ENCODE data around the gene MGAT4C. TPM values are rescaled to one million over a fixed set of nuclear protein-coding genes. Genes with fewer than 3 reads are reported as not detected.

Gene MGAT4C
- total RNA-seq, 4 donors from 2014 or later, result under 0.01 to 0.60 (median 0.22) TPM; not detected in 1

GRCh38 chr12:85996280-85996679 is 259.9 kb downstream of the MGAT4C start:
- peaks cover 0 to 52% (median 9%) of the 10 kb centered on the region in 4 donors for H3K9me3 ChIP-seq
- no peaks in the 10 kb centered on the region for H3K36me3 ChIP-seq
- DNase-seq (ENCODE audit: low spot score in 2 of 2), result no peak
- 64 to 69% methylated on average over 3 of the region's 3 CpGs for WGBS, 2 donors
- H3K27me3 ChIP-seq, result no peaks in the 10 kb centered on the region
- H3K4me3 ChIP-seq, result no peak overlapping the region
- H3K4me1 ChIP-seq, result no peaks in the 10 kb centered on the region
- H3K27ac ChIP-seq, result no peak overlapping the region
- TF ChIP-seq EP300 (IDR thresholded peaks at IDR 0.05) (no peak), POLR2A (IDR thresholded peaks at IDR 0.05) (no peak)
- TF ChIP-seq, protein P1, sequence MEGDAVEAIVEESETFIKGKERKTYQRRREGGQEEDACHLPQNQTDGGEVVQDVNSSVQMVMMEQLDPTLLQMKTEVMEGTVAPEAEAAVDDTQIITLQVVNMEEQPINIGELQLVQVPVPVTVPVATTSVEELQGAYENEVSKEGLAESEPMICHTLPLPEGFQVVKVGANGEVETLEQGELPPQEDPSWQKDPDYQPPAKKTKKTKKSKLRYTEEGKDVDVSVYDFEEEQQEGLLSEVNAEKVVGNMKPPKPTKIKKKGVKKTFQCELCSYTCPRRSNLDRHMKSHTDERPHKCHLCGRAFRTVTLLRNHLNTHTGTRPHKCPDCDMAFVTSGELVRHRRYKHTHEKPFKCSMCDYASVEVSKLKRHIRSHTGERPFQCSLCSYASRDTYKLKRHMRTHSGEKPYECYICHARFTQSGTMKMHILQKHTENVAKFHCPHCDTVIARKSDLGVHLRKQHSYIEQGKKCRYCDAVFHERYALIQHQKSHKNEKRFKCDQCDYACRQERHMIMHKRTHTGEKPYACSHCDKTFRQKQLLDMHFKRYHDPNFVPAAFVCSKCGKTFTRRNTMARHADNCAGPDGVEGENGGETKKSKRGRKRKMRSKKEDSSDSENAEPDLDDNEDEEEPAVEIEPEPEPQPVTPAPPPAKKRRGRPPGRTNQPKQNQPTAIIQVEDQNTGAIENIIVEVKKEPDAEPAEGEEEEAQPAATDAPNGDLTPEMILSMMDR (IDR thresholded peaks at IDR 0.05), result no peak

GRCh38 chr12:85993746-85994145 is 262.4 kb downstream of the MGAT4C start:
- Histone ChIP-seq H3K36me3 (no peaks in the 10 kb centered on the region), H3K4me3 (no peak overlapping the region), H3K27me3 (no peaks in the 10 kb centered on the region), H3K4me1 (no peaks in the 10 kb centered on the region), H3K27ac (no peak overlapping the region), H3K9me3 (peaks cover 0 to 51% (median 9%) of the 10 kb centered on the region in 4 donors)
- no peak for DNase-seq (ENCODE audit: low spot score in 2 of 2)
- 93 to 94% methylated on average over 4 of the region's 4 CpGs for WGBS, 2 donors
- no peak for TF ChIP-seq POLR2A (IDR thresholded peaks at IDR 0.05)
- TF ChIP-seq, protein P1 (IDR thresholded peaks at IDR 0.05), result no peak
- TF ChIP-seq EP300 (IDR thresholded peaks at IDR 0.05), result no peak

GRCh38 chr12:85985996-85986395 is 270.2 kb downstream of the MGAT4C start:
- no peaks in the 10 kb centered on the region for H3K36me3 ChIP-seq
- no peaks in the 10 kb centered on the region for H3K4me1 ChIP-seq
- DNase-seq (ENCODE audit: low spot score in 2 of 2), result no peak
- no peaks in the 10 kb centered on the region for H3K27me3 ChIP-seq
- H3K27ac ChIP-seq, result no peak overlapping the region
- TF ChIP-seq, protein P1 (IDR thresholded peaks at IDR 0.05), result no peak
- TF ChIP-seq EP300 (IDR thresholded peaks at IDR 0.05), result no peak
- TF ChIP-seq POLR2A (IDR thresholded peaks at IDR 0.05), result no peak
- H3K4me3 ChIP-seq, result no peak overlapping the region
- H3K9me3 ChIP-seq, result peaks cover 0 to 2% (median 0%) of the 10 kb centered on the region in 4 donors

- no peaks in the 10 kb centered on the region for H3K27me3 ChIP-seq
- no peaks in the 10 kb centered on the region for H3K36me3 ChIP-seq
- H3K4me3 ChIP-seq, result no peak overlapping the region
- no peaks in the 10 kb centered on the region for H3K9me3 ChIP-seq
- H3K27ac ChIP-seq, result no peak overlapping the region
- WGBS, 2 donors, result 88 to 93% methylated on average over 5 of the region's 5 CpGs
- no peak for TF ChIP-seq POLR2A (IDR thresholded peaks at IDR 0.05)
- no peak for TF ChIP-seq EP300 (IDR thresholded peaks at IDR 0.05)
- TF ChIP-seq, protein P1 (IDR thresholded peaks at IDR 0.05), result no peak
- no peak for DNase-seq (ENCODE audit: low spot score in 2 of 2)
- no peaks in the 10 kb centered on the region for H3K4me1 ChIP-seq
Observed at GRCh38 chr12:85983601-85984000, 272.6 kb downstream of the MGAT4C start.

DNA sequence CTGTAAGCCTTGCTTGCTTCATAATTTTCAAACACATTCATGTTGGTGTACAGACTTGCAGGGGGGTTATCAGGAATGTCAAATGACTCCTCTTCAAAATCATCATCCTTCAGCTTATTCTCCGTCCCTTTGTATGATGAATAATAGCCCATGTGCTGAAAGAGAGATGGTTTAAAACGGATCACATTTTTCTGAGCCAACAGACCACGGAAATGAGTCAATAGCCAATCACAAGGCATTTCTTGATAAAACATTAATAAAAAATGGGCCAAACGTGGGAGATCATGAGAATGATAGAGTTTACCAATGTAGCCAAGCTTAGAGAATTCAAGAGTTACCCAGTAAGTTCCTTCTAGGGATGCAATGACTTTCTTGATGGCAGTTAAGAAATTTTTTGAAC is 276.6 kb downstream of the MGAT4C start:
- Histone ChIP-seq H3K36me3 (no peaks in the 10 kb centered on the region), H3K4me3 (no peak overlapping the region), H3K27ac (no peak overlapping the region), H3K4me1 (no peaks in the 10 kb centered on the region), H3K27me3 (no peaks in the 10 kb centered on the region), H3K9me3 (no peaks in the 10 kb centered on the region)
- 78 to 81% methylated on average over 4 of the region's 4 CpGs for WGBS, 2 donors
- TF ChIP-seq, protein P1 (IDR thresholded peaks at IDR 0.05), result no peak
- TF ChIP-seq POLR2A (IDR thresholded peaks at IDR 0.05) (no peak), EP300 (IDR thresholded peaks at IDR 0.05) (no peak)
- DNase-seq (ENCODE audit: low spot score in 2 of 2), result no peak

All from tibial nerve (tissue), 4 donors.